Measurements from ENCODE around the gene P2RY6.

P2RY6 gene

DNA sequence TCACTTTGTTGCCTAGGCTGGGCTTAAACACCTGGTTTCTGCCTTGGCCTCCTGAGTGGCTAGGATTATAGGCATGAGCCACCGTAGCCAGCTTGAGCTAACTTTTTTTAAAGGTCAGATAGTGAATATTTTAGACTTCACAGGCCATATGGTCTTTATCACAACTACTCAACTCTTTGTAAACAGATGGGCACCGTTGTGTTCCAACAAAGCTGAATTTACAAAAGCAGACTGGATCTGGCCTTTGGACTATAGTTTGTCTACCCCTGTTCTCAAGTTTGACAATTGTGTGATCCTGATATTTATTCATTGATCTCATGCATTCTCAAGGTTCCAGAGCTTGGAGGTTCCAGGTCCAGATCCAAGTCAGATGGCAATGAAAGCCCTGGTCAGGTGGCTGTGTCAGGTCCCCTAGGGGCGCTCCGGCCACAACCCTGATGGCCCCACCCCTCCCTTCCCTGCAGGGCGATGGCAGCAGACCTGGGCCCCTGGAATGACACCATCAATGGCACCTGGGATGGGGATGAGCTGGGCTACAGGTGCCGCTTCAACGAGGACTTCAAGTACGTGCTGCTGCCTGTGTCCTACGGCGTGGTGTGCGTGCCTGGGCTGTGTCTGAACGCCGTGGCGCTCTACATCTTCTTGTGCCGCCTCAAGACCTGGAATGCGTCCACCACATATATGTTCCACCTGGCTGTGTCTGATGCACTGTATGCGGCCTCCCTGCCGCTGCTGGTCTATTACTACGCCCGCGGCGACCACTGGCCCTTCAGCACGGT lies 38.3 kb upstream of the P2RY6 start:
- ATAC-seq = no peak
- Mint-ChIP-seq H3K27me3 (no peaks in the 10 kb centered on the region), H3K9me3 (no peaks in the 10 kb centered on the region), H3K4me1 (peaks cover 6% of the 10 kb centered on the region), H3K36me3 (no peaks in the 10 kb centered on the region), H3K4me3 (no peak overlapping the region), H3K27ac (no peak overlapping the region)

DNA sequence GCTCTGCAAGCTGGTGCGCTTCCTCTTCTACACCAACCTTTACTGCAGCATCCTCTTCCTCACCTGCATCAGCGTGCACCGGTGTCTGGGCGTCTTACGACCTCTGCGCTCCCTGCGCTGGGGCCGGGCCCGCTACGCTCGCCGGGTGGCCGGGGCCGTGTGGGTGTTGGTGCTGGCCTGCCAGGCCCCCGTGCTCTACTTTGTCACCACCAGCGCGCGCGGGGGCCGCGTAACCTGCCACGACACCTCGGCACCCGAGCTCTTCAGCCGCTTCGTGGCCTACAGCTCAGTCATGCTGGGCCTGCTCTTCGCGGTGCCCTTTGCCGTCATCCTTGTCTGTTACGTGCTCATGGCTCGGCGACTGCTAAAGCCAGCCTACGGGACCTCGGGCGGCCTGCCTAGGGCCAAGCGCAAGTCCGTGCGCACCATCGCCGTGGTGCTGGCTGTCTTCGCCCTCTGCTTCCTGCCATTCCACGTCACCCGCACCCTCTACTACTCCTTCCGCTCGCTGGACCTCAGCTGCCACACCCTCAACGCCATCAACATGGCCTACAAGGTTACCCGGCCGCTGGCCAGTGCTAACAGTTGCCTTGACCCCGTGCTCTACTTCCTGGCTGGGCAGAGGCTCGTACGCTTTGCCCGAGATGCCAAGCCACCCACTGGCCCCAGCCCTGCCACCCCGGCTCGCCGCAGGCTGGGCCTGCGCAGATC lies 37.5 kb upstream of the P2RY6 start:
- peak; percentile 17 for ATAC-seq
- peaks cover 6% of the 10 kb centered on the region for H3K4me1 Mint-ChIP-seq
- H3K36me3 Mint-ChIP-seq = no peaks in the 10 kb centered on the region
- no peaks in the 10 kb centered on the region for H3K27me3 Mint-ChIP-seq
- H3K27ac Mint-ChIP-seq = no peak overlapping the region
- H3K4me3 Mint-ChIP-seq = no peak overlapping the region
- H3K9me3 Mint-ChIP-seq = no peaks in the 10 kb centered on the region

DNA sequence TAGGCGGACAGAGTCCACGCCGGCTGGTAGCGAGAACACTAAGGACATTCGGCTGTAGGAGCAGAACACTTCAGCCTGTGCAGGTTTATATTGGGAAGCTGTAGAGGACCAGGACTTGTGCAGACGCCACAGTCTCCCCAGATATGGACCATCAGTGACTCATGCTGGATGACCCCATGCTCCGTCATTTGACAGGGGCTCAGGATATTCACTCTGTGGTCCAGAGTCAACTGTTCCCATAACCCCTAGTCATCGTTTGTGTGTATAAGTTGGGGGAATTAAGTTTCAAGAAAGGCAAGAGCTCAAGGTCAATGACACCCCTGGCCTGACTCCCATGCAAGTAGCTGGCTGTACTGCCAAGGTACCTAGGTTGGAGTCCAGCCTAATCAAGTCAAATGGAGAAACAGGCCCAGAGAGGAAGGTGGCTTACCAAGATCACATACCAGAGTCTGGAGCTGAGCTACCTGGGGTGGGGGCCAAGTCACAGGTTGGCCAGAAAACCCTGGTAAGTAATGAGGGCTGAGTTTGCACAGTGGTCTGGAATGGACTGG lies 36.8 kb upstream of the P2RY6 start:
- Mint-ChIP-seq H3K27me3 (no peaks in the 10 kb centered on the region), H3K4me1 (peaks cover 6% of the 10 kb centered on the region), H3K4me3 (no peak overlapping the region)

GRCh38 chr11:73236205-73236765 lies 35.9 kb upstream of the P2RY6 start:
- Mint-ChIP-seq H3K9me3 (no peaks in the 10 kb centered on the region), H3K4me3 (no peak overlapping the region)

More for the DNA sequence above, 36.8 kb upstream of the P2RY6 start:
- Mint-ChIP-seq H3K27ac (no peak overlapping the region), H3K9me3 (no peaks in the 10 kb centered on the region), H3K36me3 (no peaks in the 10 kb centered on the region)
- no peak for ATAC-seq

DNA sequence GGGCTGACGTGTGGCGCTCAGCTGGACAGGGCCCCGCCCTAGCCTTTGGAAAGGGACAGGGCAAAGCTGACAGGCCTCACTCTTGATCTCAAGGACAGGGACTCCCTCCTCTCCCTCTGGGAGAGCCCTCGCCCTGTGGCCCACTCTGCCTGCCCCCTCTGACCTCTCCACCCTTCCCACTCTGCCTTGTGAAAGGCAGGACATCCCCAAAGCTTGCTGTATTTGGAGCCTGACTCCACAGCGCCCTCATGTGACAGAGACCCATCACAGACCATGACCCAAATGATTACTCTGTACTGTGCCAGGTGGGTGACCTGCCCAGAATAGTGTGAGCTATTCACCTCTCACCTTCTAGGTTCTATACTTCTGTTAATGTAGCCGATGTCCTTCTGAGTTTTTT lies 35.3 kb upstream of the P2RY6 start:
- no peak overlapping the region for H3K27ac Mint-ChIP-seq
- H3K9me3 Mint-ChIP-seq = no peaks in the 10 kb centered on the region
- no peaks in the 10 kb centered on the region for H3K27me3 Mint-ChIP-seq
- H3K36me3 Mint-ChIP-seq = no peaks in the 10 kb centered on the region
- peaks cover 6% of the 10 kb centered on the region for H3K4me1 Mint-ChIP-seq
- peak; percentile 53 for ATAC-seq
- no peak overlapping the region for H3K4me3 Mint-ChIP-seq

More at GRCh38 chr11:73236205-73236765, 35.9 kb upstream of the P2RY6 start:
- no peak overlapping the region for H3K27ac Mint-ChIP-seq
- no peak for ATAC-seq
- peaks cover 6% of the 10 kb centered on the region for H3K4me1 Mint-ChIP-seq
- H3K36me3 Mint-ChIP-seq = no peaks in the 10 kb centered on the region
- no peaks in the 10 kb centered on the region for H3K27me3 Mint-ChIP-seq

DNA sequence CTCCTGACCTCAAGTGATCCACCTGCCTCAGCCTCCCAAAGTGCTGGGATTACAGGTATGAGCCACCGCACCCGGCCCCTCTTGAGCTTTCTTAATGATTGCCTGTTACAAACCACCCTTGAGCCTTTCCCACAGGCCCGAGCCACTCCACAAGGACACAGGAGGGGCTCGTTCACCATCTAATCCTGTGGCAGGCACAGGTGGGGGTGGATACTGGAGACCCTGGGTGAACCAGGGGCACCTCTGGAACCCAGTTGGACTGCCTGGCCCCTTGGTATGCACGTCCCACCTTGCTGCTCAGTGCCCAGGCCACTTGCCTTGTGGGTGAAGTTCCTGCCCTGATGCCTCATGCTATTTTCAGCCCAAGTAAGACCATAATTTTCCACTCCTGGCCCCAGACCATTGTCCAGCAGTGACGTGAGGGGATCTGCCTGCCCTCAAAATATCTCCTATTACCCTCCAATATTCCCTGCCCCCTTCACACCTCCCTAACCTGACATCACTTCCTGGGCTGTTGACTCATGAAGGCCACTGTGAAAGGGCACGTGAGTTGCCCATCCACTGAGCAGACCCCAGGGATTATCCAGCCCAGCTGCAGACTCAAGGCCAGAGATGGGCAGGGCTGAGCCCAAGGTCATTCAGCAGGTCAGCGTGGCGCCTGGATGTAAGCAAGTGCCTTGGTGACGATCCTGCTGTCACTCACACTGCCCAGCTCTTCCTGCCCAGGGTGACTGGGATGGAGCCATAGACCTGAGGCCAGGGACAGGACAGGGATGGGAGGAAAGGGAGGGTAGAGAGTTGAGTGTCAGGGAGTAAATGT lies 34.5 kb upstream of the P2RY6 start:
- no peak for ATAC-seq
- Mint-ChIP-seq H3K27me3 (no peaks in the 10 kb centered on the region), H3K27ac (no peak overlapping the region), H3K36me3 (no peaks in the 10 kb centered on the region), H3K9me3 (no peaks in the 10 kb centered on the region), H3K4me1 (peaks cover 13% of the 10 kb centered on the region), H3K4me3 (no peak overlapping the region)

DNA sequence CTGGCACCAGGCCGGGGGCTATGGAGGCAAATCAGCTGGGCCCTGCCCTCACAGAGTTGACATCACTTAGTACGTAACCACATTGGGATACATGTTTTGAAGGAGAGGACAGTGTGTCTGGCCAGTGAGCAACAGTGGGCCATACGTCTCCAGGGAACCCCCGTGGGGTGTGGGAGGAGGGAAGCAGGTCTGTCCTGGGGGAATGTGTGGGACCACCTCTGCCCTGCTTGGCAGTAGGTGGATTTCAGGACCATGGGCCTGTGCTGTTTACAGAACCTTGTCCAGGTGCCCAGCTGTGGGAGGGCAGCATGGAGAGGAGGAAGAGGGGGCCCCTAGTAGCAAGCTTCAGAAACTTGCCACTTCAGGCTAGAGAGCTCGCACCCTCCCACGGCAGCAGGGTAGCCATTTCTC lies 33.0 kb upstream of the P2RY6 start:
- no peak for ATAC-seq
- no peaks in the 10 kb centered on the region for H3K27me3 Mint-ChIP-seq
- no peak overlapping the region for H3K4me3 Mint-ChIP-seq
- peaks cover 16% of the 10 kb centered on the region for H3K4me1 Mint-ChIP-seq
- no peaks in the 10 kb centered on the region for H3K36me3 Mint-ChIP-seq
- H3K27ac Mint-ChIP-seq = no peak overlapping the region
- no peaks in the 10 kb centered on the region for H3K9me3 Mint-ChIP-seq

- ATAC-seq = no peak
- no peaks in the 10 kb centered on the region for H3K27me3 Mint-ChIP-seq
- no peaks in the 10 kb centered on the region for H3K9me3 Mint-ChIP-seq
- H3K36me3 Mint-ChIP-seq = no peaks in the 10 kb centered on the region
- H3K4me1 Mint-ChIP-seq = peaks cover 16% of the 10 kb centered on the region
- no peak overlapping the region for H3K27ac Mint-ChIP-seq
- H3K4me3 Mint-ChIP-seq = no peak overlapping the region
These were observed 32.5 kb upstream of the P2RY6 start for GRCh38 chr11:73239571-73240189.

DNA sequence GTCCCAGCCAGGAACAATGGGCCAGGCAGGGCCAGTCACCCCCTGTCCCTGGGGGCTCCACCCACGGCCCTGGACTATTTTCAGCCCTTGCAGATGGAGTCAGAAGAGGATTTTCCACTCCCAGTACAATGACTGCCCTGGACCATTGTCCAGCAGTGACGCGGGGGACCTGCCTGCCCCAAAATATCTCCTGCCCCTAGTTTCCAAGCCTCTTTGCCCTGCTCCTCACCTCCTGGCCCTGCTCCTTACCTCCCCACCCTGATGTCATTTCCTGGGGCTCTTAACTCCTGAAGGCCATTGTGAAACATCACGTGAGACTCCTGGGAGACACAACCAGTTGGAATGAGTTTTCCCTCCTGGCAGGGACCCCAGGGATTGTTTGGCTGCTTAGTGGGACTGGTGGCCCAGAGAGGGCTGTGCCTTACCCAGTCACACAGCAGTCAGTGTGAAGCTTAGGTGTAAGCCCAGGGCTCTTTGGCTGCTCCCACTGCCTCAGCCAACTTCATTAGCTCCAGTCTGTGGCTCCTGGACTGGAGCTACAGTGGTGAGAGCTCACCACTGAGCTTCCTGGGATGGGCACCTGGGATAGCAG lies 31.9 kb upstream of the P2RY6 start:
- no peak overlapping the region for H3K27ac Mint-ChIP-seq
- H3K36me3 Mint-ChIP-seq = no peaks in the 10 kb centered on the region
- ATAC-seq = no peak
- no peaks in the 10 kb centered on the region for H3K27me3 Mint-ChIP-seq
- H3K4me3 Mint-ChIP-seq = no peak overlapping the region
- H3K9me3 Mint-ChIP-seq = no peaks in the 10 kb centered on the region
- peaks cover 16% of the 10 kb centered on the region for H3K4me1 Mint-ChIP-seq

DNA sequence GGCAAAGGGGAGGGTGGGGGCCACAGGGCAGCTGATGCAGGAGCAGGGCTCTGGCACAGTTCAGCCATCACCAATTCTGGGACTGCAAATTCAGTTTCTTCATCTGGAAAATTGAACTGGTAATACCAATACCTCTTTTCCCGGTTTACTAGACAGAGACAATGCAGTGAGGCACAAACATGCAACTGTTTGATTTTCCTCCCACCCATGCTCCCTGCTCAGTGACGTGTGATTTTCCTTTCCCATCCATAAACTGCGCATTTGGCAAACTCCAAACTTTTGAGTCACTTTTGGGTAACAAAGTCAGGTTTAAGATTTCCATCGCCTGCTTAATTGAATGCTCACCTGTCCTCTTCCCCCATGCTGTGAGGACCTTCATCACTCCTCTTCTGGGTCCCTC lies 30.8 kb upstream of the P2RY6 start:
- ATAC-seq = no peak
- no peaks in the 10 kb centered on the region for H3K27me3 Mint-ChIP-seq
- H3K27ac Mint-ChIP-seq = no peak overlapping the region
- H3K9me3 Mint-ChIP-seq = no peaks in the 10 kb centered on the region
- H3K4me1 Mint-ChIP-seq = peaks cover 16% of the 10 kb centered on the region
- H3K4me3 Mint-ChIP-seq = no peak overlapping the region
- no peaks in the 10 kb centered on the region for H3K36me3 Mint-ChIP-seq

- Mint-ChIP-seq H3K9me3 (no peaks in the 10 kb centered on the region), H3K36me3 (no peaks in the 10 kb centered on the region), H3K4me3 (peak overlapping the region; percentile 22), H3K27ac (peak overlapping the region; percentile 81), H3K27me3 (no peaks in the 10 kb centered on the region), H3K4me1 (peaks cover 16% of the 10 kb centered on the region)
- ATAC-seq = peak; percentile 85
These were observed 29.7 kb upstream of the P2RY6 start for GRCh38 chr11:73242251-73243092.

GRCh38 chr11:73243093-73243485 lies 29.0 kb upstream of the P2RY6 start:
- H3K4me3 Mint-ChIP-seq = no peak overlapping the region
- no peak overlapping the region for H3K27ac Mint-ChIP-seq
- ATAC-seq = no peak
- no peaks in the 10 kb centered on the region for H3K36me3 Mint-ChIP-seq
- H3K9me3 Mint-ChIP-seq = no peaks in the 10 kb centered on the region
- no peaks in the 10 kb centered on the region for H3K27me3 Mint-ChIP-seq
- H3K4me1 Mint-ChIP-seq = peaks cover 10% of the 10 kb centered on the region

DNA sequence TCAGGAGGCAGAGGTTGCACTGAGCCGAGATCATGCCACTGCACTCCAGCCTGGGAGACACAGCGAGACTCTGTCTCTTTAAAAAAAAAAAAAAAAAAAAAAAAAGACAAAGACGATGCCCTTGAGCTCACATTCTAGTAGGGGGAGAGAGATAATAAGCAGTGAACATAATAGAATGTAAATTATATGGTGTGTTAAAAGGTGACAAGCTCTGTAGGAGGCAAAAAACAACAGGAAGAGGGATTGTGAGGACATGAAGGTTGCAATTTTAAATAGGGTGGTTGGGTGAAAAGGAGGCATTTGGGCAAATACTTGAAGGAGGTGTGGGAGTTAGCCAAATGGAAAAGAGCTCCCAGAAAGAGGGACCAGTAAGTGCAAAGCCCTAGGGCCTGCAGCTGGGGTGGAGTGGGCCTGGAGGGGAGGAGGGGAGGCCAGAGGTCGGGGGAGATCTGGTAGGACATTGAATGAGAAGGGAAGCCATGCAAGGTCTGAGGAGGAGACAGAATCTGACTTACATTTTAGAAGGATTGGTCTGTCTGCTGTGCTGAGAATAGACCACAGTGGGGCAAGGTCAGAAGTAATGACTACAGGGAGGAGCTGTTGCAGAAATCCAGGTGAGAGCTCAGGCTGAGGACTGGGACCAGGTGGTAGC lies 27.4 kb upstream of the P2RY6 start:
- ATAC-seq = no peak
- H3K27ac Mint-ChIP-seq = no peak overlapping the region
- no peaks in the 10 kb centered on the region for H3K36me3 Mint-ChIP-seq
- H3K4me1 Mint-ChIP-seq = peaks cover 15% of the 10 kb centered on the region
- H3K4me3 Mint-ChIP-seq = no peak overlapping the region
- H3K9me3 Mint-ChIP-seq = no peaks in the 10 kb centered on the region
- no peaks in the 10 kb centered on the region for H3K27me3 Mint-ChIP-seq
